HL-60 (cell line): ENCODE measurements around the gene ATP1B3.
"Not testable (repeated sequence)": the region's sequence is repeated elsewhere in the genome, so short reads cannot be mapped to it uniquely, and the experiment has no call there.

Experiments
- DNase-seq, 2 experiments: peaks; one replicate each; pipeline ENCODE4 v3.0.0-alpha.2; 2010 to 2020; ENCODE audit warnings: low read depth in 1 of 2, low spot score in 1 of 2
- H3K27ac ChIP-seq: fragments of 250-450 bp; sonication (Bioruptor Pico); replicated peaks from 2 replicates; pipeline ENCODE4 v1.5.1; 2020; ENCODE audit warnings: mild to moderate bottlenecking, moderate library complexity
- H3K27me3 ChIP-seq: fragments of 250-450 bp; sonication (Bioruptor Pico); 2 replicates; pipeline ENCODE4 v1.5.1; 2021; ENCODE audit warnings: mild to moderate bottlenecking, moderate library complexity; ENCODE audit not compliant: insufficient read depth, poor library complexity, severe bottlenecking
- H3K4me3 ChIP-seq: replicated peaks from 2 replicates; pipeline ENCODE4 v1.5.1; 2011; ENCODE audit warnings: mild to moderate bottlenecking, control low read depth, low read length; ENCODE audit not compliant: insufficient read depth
- GABPA ChIP-seq: IDR thresholded peaks from 2 replicates; pipeline ENCODE4 v1.6.1; 2012; ENCODE audit warnings: low read depth
- POLR2AphosphoS5 ChIP-seq: IDR thresholded peaks from 2 replicates; pipeline ENCODE4 v1.6.1; 2012; ENCODE audit warnings: low read depth
- SPI1 ChIP-seq: IDR thresholded peaks from 2 replicates; pipeline ENCODE4 v1.6.1; 2012; ENCODE audit warnings: low read depth, mild to moderate bottlenecking, borderline replicate concordance
- TF ChIP-seq, protein P1 (sequence below): IDR thresholded peaks from 2 replicates; pipeline ENCODE4 v1.6.1; 2012; ENCODE audit warnings: low read depth; ENCODE audit not compliant: insufficient replicate concordance
- TF ChIP-seq, protein P2 (sequence below): IDR thresholded peaks from one replicate; pipeline ENCODE4 v1.5.1; 2011; ENCODE audit warnings: low read length, control low read depth, inconsistent platforms; ENCODE audit not compliant: insufficient read depth

Gene ATP1B3

DNA sequence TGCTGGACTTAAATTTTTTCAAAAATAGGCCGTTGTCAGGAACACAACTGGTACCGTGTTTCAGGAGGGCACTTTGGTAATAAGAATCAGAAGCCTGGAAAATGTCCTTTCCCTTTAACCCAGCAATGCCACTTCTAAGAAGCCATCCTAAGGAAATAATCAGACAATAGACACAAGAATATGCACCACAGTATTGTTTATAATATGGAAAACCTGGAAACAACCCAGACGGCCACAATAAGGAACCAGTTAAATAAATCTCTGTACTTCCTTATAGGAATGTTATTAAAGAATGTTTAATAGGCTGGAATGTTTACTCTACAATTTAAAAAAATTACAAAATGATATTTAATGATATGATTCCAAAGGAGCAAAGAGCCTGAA, 30.4 kb upstream of the ATP1B3 start:
- TF ChIP-seq, protein P1, sequence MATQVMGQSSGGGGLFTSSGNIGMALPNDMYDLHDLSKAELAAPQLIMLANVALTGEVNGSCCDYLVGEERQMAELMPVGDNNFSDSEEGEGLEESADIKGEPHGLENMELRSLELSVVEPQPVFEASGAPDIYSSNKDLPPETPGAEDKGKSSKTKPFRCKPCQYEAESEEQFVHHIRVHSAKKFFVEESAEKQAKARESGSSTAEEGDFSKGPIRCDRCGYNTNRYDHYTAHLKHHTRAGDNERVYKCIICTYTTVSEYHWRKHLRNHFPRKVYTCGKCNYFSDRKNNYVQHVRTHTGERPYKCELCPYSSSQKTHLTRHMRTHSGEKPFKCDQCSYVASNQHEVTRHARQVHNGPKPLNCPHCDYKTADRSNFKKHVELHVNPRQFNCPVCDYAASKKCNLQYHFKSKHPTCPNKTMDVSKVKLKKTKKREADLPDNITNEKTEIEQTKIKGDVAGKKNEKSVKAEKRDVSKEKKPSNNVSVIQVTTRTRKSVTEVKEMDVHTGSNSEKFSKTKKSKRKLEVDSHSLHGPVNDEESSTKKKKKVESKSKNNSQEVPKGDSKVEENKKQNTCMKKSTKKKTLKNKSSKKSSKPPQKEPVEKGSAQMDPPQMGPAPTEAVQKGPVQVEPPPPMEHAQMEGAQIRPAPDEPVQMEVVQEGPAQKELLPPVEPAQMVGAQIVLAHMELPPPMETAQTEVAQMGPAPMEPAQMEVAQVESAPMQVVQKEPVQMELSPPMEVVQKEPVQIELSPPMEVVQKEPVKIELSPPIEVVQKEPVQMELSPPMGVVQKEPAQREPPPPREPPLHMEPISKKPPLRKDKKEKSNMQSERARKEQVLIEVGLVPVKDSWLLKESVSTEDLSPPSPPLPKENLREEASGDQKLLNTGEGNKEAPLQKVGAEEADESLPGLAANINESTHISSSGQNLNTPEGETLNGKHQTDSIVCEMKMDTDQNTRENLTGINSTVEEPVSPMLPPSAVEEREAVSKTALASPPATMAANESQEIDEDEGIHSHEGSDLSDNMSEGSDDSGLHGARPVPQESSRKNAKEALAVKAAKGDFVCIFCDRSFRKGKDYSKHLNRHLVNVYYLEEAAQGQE: no peak
- TF ChIP-seq GABPA (no peak), POLR2AphosphoS5 (no peak), SPI1 (no peak)
- TF ChIP-seq, protein P2, sequence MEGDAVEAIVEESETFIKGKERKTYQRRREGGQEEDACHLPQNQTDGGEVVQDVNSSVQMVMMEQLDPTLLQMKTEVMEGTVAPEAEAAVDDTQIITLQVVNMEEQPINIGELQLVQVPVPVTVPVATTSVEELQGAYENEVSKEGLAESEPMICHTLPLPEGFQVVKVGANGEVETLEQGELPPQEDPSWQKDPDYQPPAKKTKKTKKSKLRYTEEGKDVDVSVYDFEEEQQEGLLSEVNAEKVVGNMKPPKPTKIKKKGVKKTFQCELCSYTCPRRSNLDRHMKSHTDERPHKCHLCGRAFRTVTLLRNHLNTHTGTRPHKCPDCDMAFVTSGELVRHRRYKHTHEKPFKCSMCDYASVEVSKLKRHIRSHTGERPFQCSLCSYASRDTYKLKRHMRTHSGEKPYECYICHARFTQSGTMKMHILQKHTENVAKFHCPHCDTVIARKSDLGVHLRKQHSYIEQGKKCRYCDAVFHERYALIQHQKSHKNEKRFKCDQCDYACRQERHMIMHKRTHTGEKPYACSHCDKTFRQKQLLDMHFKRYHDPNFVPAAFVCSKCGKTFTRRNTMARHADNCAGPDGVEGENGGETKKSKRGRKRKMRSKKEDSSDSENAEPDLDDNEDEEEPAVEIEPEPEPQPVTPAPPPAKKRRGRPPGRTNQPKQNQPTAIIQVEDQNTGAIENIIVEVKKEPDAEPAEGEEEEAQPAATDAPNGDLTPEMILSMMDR: no peak
- DNase-seq: no peak
- H3K27ac ChIP-seq: no peak overlapping the region
- no peaks in the 10 kb centered on the region for H3K27me3 ChIP-seq
- H3K4me3 ChIP-seq: no peak overlapping the region

- not testable (repeated sequence) for H3K27me3 ChIP-seq, H3K4me3 ChIP-seq, DNase-seq
These were observed 28.2 kb upstream of the ATP1B3 start for GRCh38 chr3:141848159-141848748.

GRCh38 chr3:141849056-141849815, 27.2 kb upstream of the ATP1B3 start:
- H3K27me3 ChIP-seq: no peaks in the 10 kb centered on the region
- H3K27ac ChIP-seq: no peak overlapping the region; the same call in 1 of the 2 replicates
- DNase-seq: peak in 1 of 2 experiments; percentile 54
- TF ChIP-seq, protein P1: no peak
- TF ChIP-seq, protein P2: no peak
- TF ChIP-seq POLR2AphosphoS5: no peak
- no peak for TF ChIP-seq SPI1
- TF ChIP-seq GABPA: no peak
- H3K4me3 ChIP-seq: no peak overlapping the region

More at GRCh38 chr3:141848159-141848748, 28.2 kb upstream of the ATP1B3 start:
- not testable (repeated sequence) for H3K27ac ChIP-seq

DNA sequence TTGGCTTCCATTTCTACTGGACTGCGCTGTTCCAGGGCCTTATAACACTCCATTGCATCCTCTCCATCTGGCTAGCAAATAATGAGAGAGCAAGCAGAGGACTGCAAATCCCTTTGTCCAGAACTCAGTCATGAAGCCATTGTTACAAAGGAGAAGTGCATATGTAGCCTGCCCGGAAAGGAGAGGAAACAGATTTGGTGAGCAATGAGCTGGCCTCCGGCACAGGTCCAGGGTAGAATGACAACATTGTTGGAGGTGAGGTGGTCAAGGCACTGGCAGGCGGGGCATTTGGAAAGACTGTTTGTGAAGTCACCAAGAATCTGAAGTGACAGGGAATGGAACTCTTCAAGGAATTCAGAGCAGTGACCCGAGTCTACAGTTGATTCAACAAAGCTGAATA, 25.0 kb upstream of the ATP1B3 start:
- TF ChIP-seq GABPA (no peak), SPI1 (peak; percentile 63)
- TF ChIP-seq, protein P2: no peak
- H3K27me3 ChIP-seq: no peaks in the 10 kb centered on the region
- H3K27ac ChIP-seq: no peak overlapping the region
- DNase-seq: peak in 1 of 2 experiments; percentile 37
- no peak overlapping the region for H3K4me3 ChIP-seq
